ENCODE measurements around the gene C1orf226.

C1orf226 gene

GRCh38 chr1:162372159-162373071, 9.1 kb upstream of the C1orf226 start:
- ATAC-seq, result peak; percentile 17; the same call in 1 of the 3 replicates
- no peak for TF ChIP-seq BACH2 (CRISPR knock-in tag; IDR thresholded peaks at IDR 0.05; ENCODE audit: borderline replicate concordance)
- TF ChIP-seq ISL1 (CRISPR knock-in tag; IDR thresholded peaks at IDR 0.05), result no peak
- no peak for TF ChIP-seq PPARA (CRISPR knock-in tag; IDR thresholded peaks at IDR 0.05; ENCODE audit: borderline replicate concordance)
- no peak for TF ChIP-seq ZFP30 (CRISPR knock-in tag; IDR thresholded peaks at IDR 0.05)
- no peak for TF ChIP-seq SNAI2 (CRISPR knock-in tag; IDR thresholded peaks at IDR 0.05)
- TF ChIP-seq TOX (CRISPR knock-in tag; IDR thresholded peaks at IDR 0.05; ENCODE audit: borderline replicate concordance), result no peak

GRCh38 chr1:162373072-162373427, 8.5 kb upstream of the C1orf226 start:
- no peak for ATAC-seq
- no peak for TF ChIP-seq ZNF8 (CRISPR knock-in tag; IDR thresholded peaks at IDR 0.05)
- no peak for TF ChIP-seq POU6F1 (CRISPR knock-in tag; IDR thresholded peaks at IDR 0.05; ENCODE audit: borderline replicate concordance, low read depth)
- no peak for TF ChIP-seq ZC3H10 (CRISPR knock-in tag; IDR thresholded peaks at IDR 0.05)
- no peak for TF ChIP-seq ESRRG (CRISPR knock-in tag; IDR thresholded peaks at IDR 0.05)
- TF ChIP-seq ZNF565 (CRISPR knock-in tag; conservative IDR thresholded peaks at IDR 0.05; ENCODE audit: low read depth), result no peak
- no peak for TF ChIP-seq CSRNP3 (CRISPR knock-in tag; IDR thresholded peaks at IDR 0.05)
- TF ChIP-seq ZNF70 (CRISPR knock-in tag; IDR thresholded peaks at IDR 0.05), result no peak
- TF ChIP-seq PATZ1 (CRISPR knock-in tag; IDR thresholded peaks at IDR 0.05; ENCODE audit: borderline replicate concordance), result no peak
- TF ChIP-seq ARNTL (CRISPR knock-in tag; IDR thresholded peaks at IDR 0.05; ENCODE audit: borderline replicate concordance, low read depth), result no peak
- no peak for TF ChIP-seq RARB (CRISPR knock-in tag; IDR thresholded peaks at IDR 0.05)
- no peak for TF ChIP-seq TOX (CRISPR knock-in tag; IDR thresholded peaks at IDR 0.05; ENCODE audit: borderline replicate concordance)
- no peak for TF ChIP-seq GLIS3 (CRISPR knock-in tag; IDR thresholded peaks at IDR 0.05)
- no peak for TF ChIP-seq TSHZ2 (CRISPR knock-in tag; IDR thresholded peaks at IDR 0.05)
- TF ChIP-seq ISL1 (CRISPR knock-in tag; IDR thresholded peaks at IDR 0.05), result no peak
- TF ChIP-seq BACH2 (CRISPR knock-in tag; IDR thresholded peaks at IDR 0.05; ENCODE audit: borderline replicate concordance), result no peak
- no peak for TF ChIP-seq ZFP3 (CRISPR knock-in tag; IDR thresholded peaks at IDR 0.05)

- ATAC-seq, result no peak; the same call in 2 of the 3 replicates
- TF ChIP-seq ARNTL (CRISPR knock-in tag; IDR thresholded peaks at IDR 0.05; ENCODE audit: borderline replicate concordance, low read depth) (no peak), ZFP3 (CRISPR knock-in tag; IDR thresholded peaks at IDR 0.05) (no peak), TSHZ2 (CRISPR knock-in tag; IDR thresholded peaks at IDR 0.05) (no peak), CREB5 (CRISPR knock-in tag; IDR thresholded peaks at IDR 0.05; ENCODE audit: low read depth) (no peak), PPARA (CRISPR knock-in tag; IDR thresholded peaks at IDR 0.05; ENCODE audit: borderline replicate concordance) (no peak), CSDC2 (CRISPR knock-in tag; IDR thresholded peaks at IDR 0.05) (no peak), TOX (CRISPR knock-in tag; IDR thresholded peaks at IDR 0.05; ENCODE audit: borderline replicate concordance) (no peak), SNAI2 (CRISPR knock-in tag; IDR thresholded peaks at IDR 0.05) (no peak), ISL1 (CRISPR knock-in tag; IDR thresholded peaks at IDR 0.05) (no peak), ZNF70 (CRISPR knock-in tag; IDR thresholded peaks at IDR 0.05) (no peak), ESRRG (CRISPR knock-in tag; IDR thresholded peaks at IDR 0.05) (no peak), ZFP30 (CRISPR knock-in tag; IDR thresholded peaks at IDR 0.05) (no peak)
Measured at GRCh38 chr1:162373541-162374260, 7.8 kb upstream of the C1orf226 start.

Measured in SK-N-SH treated with all-trans-retinoic acid at 6 μM for 48 hours (cell line).